H1 (cell line): ENCODE measurements around the gene MEF2C. TPM values are rescaled to one million over a fixed set of nuclear protein-coding genes. Genes with fewer than 3 reads are reported as not detected.

Experiments
- BCL11A ChIP-seq, 2 experiments: IDR thresholded peaks; one replicate each; pipeline ENCODE4 v1.6.1; 2011; ENCODE audit warnings: low read depth in 2 of 2, low read length in 2 of 2, mild to moderate bottlenecking in 2 of 2
- CBX5 ChIP-seq: fragments of 300-800, 300-1000 bp; sonication (generic); IDR thresholded peaks from 2 replicates; pipeline ENCODE4 v1.7.1; 2016; ENCODE audit warnings: antibody characterized with exemption, low read length, low read depth
- CREB1 ChIP-seq: IDR thresholded peaks from 2 replicates; pipeline ENCODE4 v1.6.1; 2012; ENCODE audit warnings: inconsistent platforms
- CTCF ChIP-seq, 3 experiments: IDR thresholded peaks; 1 replicate in 2 of 3; 2 replicates in 1 of 3; pipeline versions ENCODE4 v1.5.1 to v1.6.1; 2011; ENCODE audit warnings: low read length in 3 of 3, mild to moderate bottlenecking in 3 of 3, inconsistent platforms in 2 of 3, low read depth in 1 of 3, moderate library complexity in 1 of 3; ENCODE audit not compliant: insufficient read depth in 1 of 3; ENCODE audit errors: control extremely low read depth in 1 of 3
- EP300 ChIP-seq, 2 experiments: IDR thresholded peaks; 1 replicate in 1 of 2; 2 replicates in 1 of 2; pipeline ENCODE4 v1.6.1; 2011 to 2012; ENCODE audit warnings: low read depth in 2 of 2, low read length in 2 of 2, mild to moderate bottlenecking in 2 of 2, borderline replicate concordance in 1 of 2, inconsistent platforms in 1 of 2, moderate library complexity in 1 of 2
- GABPA ChIP-seq: IDR thresholded peaks from 2 replicates; pipeline ENCODE4 v1.6.1; 2011; ENCODE audit warnings: mild to moderate bottlenecking, low read length, moderate library complexity, borderline replicate concordance; ENCODE audit not compliant: insufficient read depth
- JUND ChIP-seq: IDR thresholded peaks from 2 replicates; pipeline ENCODE4 v1.6.1; 2011; ENCODE audit warnings: mild to moderate bottlenecking, improper control_type of control experiment, low read length
- KDM1A ChIP-seq: fragments of 200-600, 300-600 bp; sonication (generic); IDR thresholded peaks from 2 replicates; pipeline ENCODE4 v1.7.1; 2016; ENCODE audit warnings: mild to moderate bottlenecking, low read length, borderline replicate concordance
- KDM4A ChIP-seq: IDR thresholded peaks from one replicate; pipeline ENCODE4 v1.7.1; 2012; ENCODE audit warnings: low read depth, mild to moderate bottlenecking, moderate library complexity, low read length, inconsistent platforms; ENCODE audit not compliant: severe bottlenecking
- NANOG ChIP-seq: IDR thresholded peaks from 2 replicates; pipeline ENCODE4 v1.6.1; 2011; ENCODE audit warnings: low read length, low read depth, mild to moderate bottlenecking, inconsistent platforms; ENCODE audit not compliant: insufficient read depth, poor library complexity, severe bottlenecking
- POLR2A ChIP-seq, 2 experiments: IDR thresholded peaks; 1 replicate in 1 of 2; 2 replicates in 1 of 2; pipeline ENCODE4 v1.6.1; 2011; ENCODE audit warnings: low read depth in 2 of 2, low read length in 2 of 2, mild to moderate bottlenecking in 2 of 2; ENCODE audit errors: control extremely low read depth in 1 of 2
- POU5F1 ChIP-seq: IDR thresholded peaks from 2 replicates; pipeline ENCODE4 v1.6.1; 2011; ENCODE audit warnings: low read depth, mild to moderate bottlenecking, low read length, moderate library complexity
- RAD21 ChIP-seq, 2 experiments: IDR thresholded peaks in 1 of 2; conservative IDR thresholded peaks in 1 of 2; 2 replicates each; pipeline ENCODE4 v1.6.1; 2011; ENCODE audit warnings: low read depth in 2 of 2, low read length in 2 of 2, improper control_type of control experiment in 1 of 2, inconsistent platforms in 1 of 2, mild to moderate bottlenecking in 1 of 2, moderate library complexity in 1 of 2
- RNF2 ChIP-seq: fragments of 200-900, 300-1000 bp; sonication (generic); IDR thresholded peaks from 2 replicates; pipeline ENCODE4 v1.7.1; 2016; ENCODE audit warnings: borderline replicate concordance, low read depth, mild to moderate bottlenecking, antibody characterized with exemption, low read length; ENCODE audit not compliant: poor library complexity, severe bottlenecking; ENCODE audit errors: missing control alignments
- SP1 ChIP-seq: IDR thresholded peaks from 2 replicates; pipeline ENCODE4 v1.6.1; 2011; ENCODE audit warnings: low read depth, low read length
- SRF ChIP-seq: IDR thresholded peaks from 2 replicates; pipeline ENCODE4 v1.6.1; 2011; ENCODE audit warnings: mild to moderate bottlenecking, low read depth, low read length, moderate library complexity
- SUZ12 ChIP-seq: fragments of 200-600 bp; sonication (generic); IDR thresholded peaks from 2 replicates; pipeline ENCODE4 v1.6.1; 2012; ENCODE audit warnings: mild to moderate bottlenecking, inconsistent platforms, low read length, moderate library complexity, mixed read lengths
- TBP ChIP-seq: IDR thresholded peaks from 2 replicates; pipeline ENCODE4 v1.6.1; 2011; ENCODE audit warnings: low read depth, low read length, improper control_type of control experiment
- TEAD4 ChIP-seq: IDR thresholded peaks from 2 replicates; pipeline ENCODE4 v1.6.1; 2012; ENCODE audit warnings: low read depth, low read length, inconsistent platforms, mixed read lengths
- YY1 ChIP-seq: IDR thresholded peaks from 2 replicates; pipeline ENCODE4 v1.6.1; 2011; ENCODE audit warnings: low read depth, mild to moderate bottlenecking, low read length
- polyA plus RNA-seq, 7 experiments: library from polyadenylated mRNA; depleted of rRNA in 3 of 7; stranded (reverse) in 5 of 7; unstranded in 2 of 7; fragments of >200 nt in 5 of 7; fragments of 200-250 nt in 2 of 7; gene quantifications; 1 replicate in 5 of 7; 2 replicates in 1 of 7; 4 replicates in 1 of 7; pipeline versions ENCODE4 v1.2.1 to v1.2.3, GENCODE V29; 2011 to 2013; ENCODE audit warnings: missing spikeins in 2 of 7, mixed read lengths in 2 of 7
- total RNA-seq: library from RNA; stranded (reverse); fragmentation: NEBNext Ultra II Directional; extraction: Animal tissue kit (Norgen Biotek cat#: 25700); gene quantifications from 2 replicates; pipeline ENCODE4 v1.2.1, GENCODE V29; 2021

MEF2C gene
- total and polyA plus RNA-seq, 2 of the 8 experiments (the other 6 are each of a cell fraction or from before 2014, with no cell fraction given): 0.59 to 0.99 TPM

- TF ChIP-seq SP1 (peak; percentile 90), YY1 (peak; percentile 63; the same call in 1 of the 2 replicates), JUND (peak; percentile 46; the same call in 1 of the 2 replicates), POLR2A (IDR thresholded peaks at IDR 0.05; ENCODE audit: control extremely low read depth in 1 of 2, low read depth in 2 of 2, low read length in 2 of 2) (no peak), SUZ12 (peak; percentile 27), CREB1 (peak; percentile 92), KDM1A (no peak), CTCF (IDR thresholded peaks at IDR 0.05; ENCODE audit: control extremely low read depth in 1 of 3, insufficient read depth in 1 of 3, low read depth in 1 of 3, low read length in 3 of 3) (no peak), EP300 (IDR thresholded peaks at IDR 0.05; ENCODE audit: borderline replicate concordance in 1 of 2, low read depth in 2 of 2, low read length in 2 of 2) (peak in 1 of 2 experiments; percentile 58; a peak in 1 of 3 replicates), KDM4A (no peak), SRF (no peak), BCL11A (IDR thresholded peaks at IDR 0.05; ENCODE audit: low read depth in 2 of 2, low read length in 2 of 2) (no peak), CBX5 (no peak), NANOG (no peak), RNF2 (peak; percentile 70), POU5F1 (peak; percentile 58; the same call in 1 of the 2 replicates), TBP (peak; percentile 39; the same call in 1 of the 2 replicates), GABPA (peak; percentile 51; the same call in 1 of the 2 replicates), TEAD4 (peak; percentile 30; the same call in 1 of the 2 replicates), RAD21 (IDR thresholded peaks at IDR 0.05 in 1 of 2, conservative IDR thresholded peaks at IDR 0.05 in 1 of 2; ENCODE audit: low read depth in 2 of 2, low read length in 2 of 2) (peak in 1 of 2 experiments; percentile 10; a peak in 1 of 4 replicates)
Measured at GRCh38 chr5:88675708-88676636, 207.0 kb downstream of the MEF2C start (continued).
